GM19043 (cell line): Measurements from ENCODE around the gene FAM210B.
"Not testable (repeated sequence)": the region's sequence is repeated elsewhere in the genome, so short reads cannot be mapped to it uniquely, and the experiment has no call there.

Experiments used
- ATAC-seq: cut with Tn5 transposase; IDR thresholded peaks from one replicate; pipeline ENCODE4 v1.9.1; 2021; ENCODE audit warnings: low read depth; ENCODE audit not compliant: unreplicated experiment

FAM210B gene

GRCh38 chr20:56360133-56360907, 1.5 kb downstream of the FAM210B start:
- ATAC-seq, result no peak

GRCh38 chr20:56360908-56361205, 2.1 kb downstream of the FAM210B start:
- ATAC-seq, result no peak

- no peak for ATAC-seq
These were observed 3.1 kb downstream of the FAM210B start for GRCh38 chr20:56361900-56362299.

- no peak for ATAC-seq
These were observed 4.1 kb downstream of the FAM210B start for GRCh38 chr20:56362833-56363413.

- no peak for ATAC-seq
These were observed 4.7 kb downstream of the FAM210B start for GRCh38 chr20:56363491-56363890.

GRCh38 chr20:56368351-56369134, 9.8 kb downstream of the FAM210B start:
- ATAC-seq, result no peak

- no peak for ATAC-seq
These were observed 10.4 kb downstream of the FAM210B start for GRCh38 chr20:56369179-56369578.

- no peak for ATAC-seq
These were observed 13.2 kb downstream of the FAM210B start for GRCh38 chr20:56371977-56372376.

- no peak for ATAC-seq
These were observed 14.1 kb downstream of the FAM210B start for GRCh38 chr20:56372850-56373249.

GRCh38 chr20:56373942-56374341, 15.2 kb downstream of the FAM210B start:
- ATAC-seq, result no peak

GRCh38 chr20:56376331-56376730, 17.6 kb downstream of the FAM210B start:
- ATAC-seq, result no peak

- ATAC-seq, result no peak
These were observed 19.6 kb downstream of the FAM210B start for GRCh38 chr20:56378386-56378785.

- no peak for ATAC-seq
These were observed 21.6 kb downstream of the FAM210B start for GRCh38 chr20:56380375-56380774.

- no peak for ATAC-seq
These were observed 22.7 kb downstream of the FAM210B start for GRCh38 chr20:56381501-56381900.

- no peak for ATAC-seq
These were observed 23.9 kb downstream of the FAM210B start for GRCh38 chr20:56382696-56383095.

- ATAC-seq, result no peak
These were observed 24.6 kb downstream of the FAM210B start for GRCh38 chr20:56383334-56383733.

GRCh38 chr20:56385130-56385529, 26.4 kb downstream of the FAM210B start:
- no peak for ATAC-seq

- ATAC-seq, result no peak
These were observed 27.4 kb downstream of the FAM210B start for GRCh38 chr20:56386219-56386618.

- no peak for ATAC-seq
These were observed 30.1 kb downstream of the FAM210B start for GRCh38 chr20:56388882-56389281.

- ATAC-seq, result no peak
These were observed 31.0 kb downstream of the FAM210B start for GRCh38 chr20:56389807-56390206.

GRCh38 chr20:56390396-56390795, 31.6 kb downstream of the FAM210B start:
- not testable (repeated sequence) for ATAC-seq

- no peak for ATAC-seq
These were observed 32.3 kb downstream of the FAM210B start for GRCh38 chr20:56391037-56391436.
